ENCODE data around the gene TALDO1.

The TALDO1 gene

DNA sequence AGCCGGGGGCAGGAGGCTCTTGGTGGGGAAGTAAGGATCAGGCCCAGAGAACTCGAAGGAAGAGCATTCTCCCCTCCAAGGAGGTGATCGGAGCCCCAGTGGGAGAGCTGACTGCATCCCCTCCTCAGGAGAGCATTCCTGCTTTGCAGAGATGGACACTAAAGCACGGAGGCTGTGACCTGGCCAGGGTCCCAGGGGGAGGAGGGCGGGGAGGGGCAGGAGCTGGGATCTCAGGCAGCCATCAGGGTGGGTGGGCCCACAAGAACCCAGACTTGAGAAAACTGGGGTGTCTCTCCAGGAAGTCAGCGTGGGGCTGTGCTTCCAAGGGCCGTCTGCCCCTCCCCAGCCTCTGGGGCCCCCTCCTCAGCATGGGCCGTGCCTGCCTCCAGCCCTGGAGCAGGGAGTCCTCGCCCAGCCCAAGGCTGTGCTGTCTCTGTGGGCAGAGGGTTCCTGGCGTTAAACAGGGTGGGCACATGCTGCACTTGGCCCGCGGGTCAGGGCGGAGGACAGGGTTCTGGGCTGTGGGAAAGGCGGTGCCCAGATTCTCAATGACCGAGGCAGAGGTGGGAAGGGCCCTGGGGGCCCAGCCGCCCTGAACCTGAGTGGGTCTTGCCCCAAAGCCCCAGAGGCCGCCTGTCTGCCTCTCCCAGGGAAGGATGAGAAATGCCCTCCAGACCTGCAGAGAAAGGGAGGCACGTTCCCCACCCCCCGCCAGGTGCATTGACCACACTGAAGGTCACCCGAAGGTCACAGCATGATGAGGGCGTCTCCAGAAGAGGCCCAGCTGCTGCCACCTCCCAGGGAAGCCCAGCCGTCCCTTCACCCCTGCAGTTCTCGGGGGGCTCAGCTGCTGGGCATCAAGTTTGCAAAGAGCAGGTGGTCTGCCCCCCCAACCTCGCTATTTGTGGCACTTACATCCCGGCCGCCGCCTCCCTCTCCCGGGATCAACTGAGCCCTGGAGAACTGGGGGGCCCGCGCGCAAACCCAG lies 42.0 kb downstream of the TALDO1 start:
- DNase-seq: no peak

DNA sequence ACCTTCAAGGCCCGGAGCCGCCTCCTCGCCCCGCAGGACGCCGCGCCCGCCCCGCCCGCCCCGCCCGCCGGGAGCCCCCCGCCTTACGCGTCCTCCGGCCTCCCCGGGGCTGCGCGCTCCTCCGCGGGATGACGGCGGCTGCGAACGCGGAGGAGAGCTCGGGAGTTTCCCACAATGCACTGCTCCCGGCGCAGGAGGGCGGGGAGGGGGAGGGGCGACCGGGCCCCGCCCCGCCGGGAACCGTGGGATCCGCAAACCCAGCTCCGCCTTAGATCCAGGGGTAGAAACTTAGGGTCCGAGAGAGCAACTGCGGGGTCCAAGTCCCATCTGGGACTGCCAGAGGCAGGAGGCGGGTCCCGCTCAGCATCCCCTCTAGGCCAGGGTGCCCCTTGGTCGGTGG lies 42.7 kb downstream of the TALDO1 start, which contains the start of gene CEND1:
Gene CEND1, minus strand, starts transcription at position 148 of the 400 bp plus-strand sequence. CDS start 1,514 bp downstream, outside the sequence.
- no peak for DNase-seq

DNA sequence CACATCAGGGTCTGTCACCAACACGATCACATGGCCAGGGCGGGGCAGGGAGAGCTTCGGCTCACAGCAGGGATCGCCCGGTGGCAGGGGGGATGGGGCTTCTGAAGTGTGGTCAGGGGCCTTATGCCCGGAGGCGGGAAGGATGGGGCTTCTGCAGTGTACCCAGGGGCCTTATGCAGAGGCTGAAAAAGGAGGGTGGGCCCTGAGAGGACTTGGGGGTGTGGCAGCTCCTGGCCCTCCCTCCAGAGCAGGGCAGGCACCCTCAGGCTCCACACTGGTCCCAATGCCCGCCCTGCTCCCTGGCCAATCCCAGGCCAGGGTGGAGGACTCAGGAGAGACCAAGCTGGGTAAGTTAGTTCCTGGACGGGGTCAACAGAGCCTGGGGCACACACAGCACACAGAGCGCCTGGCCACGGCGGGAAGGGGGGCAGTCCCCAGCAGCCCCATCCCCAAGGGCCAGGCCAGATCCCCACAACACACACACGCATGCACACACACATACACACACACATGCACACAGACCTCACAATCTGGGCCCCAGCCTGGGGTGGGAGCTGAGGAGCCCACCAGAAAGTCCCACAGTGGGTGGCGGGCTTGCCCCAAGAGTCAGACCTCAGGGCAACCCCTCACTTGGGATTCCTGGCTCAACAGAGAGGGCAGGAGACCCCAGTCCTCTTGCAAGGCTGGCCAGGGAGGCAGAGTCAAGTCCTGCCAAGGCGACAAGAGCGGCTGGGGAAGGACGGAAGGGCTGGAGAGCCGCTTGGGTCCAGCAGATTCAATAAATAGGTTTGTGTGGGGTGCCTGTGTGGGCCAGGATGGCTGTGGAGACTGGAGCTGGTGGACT lies 43.7 kb downstream of the TALDO1 start:
- no peak for DNase-seq

DNA sequence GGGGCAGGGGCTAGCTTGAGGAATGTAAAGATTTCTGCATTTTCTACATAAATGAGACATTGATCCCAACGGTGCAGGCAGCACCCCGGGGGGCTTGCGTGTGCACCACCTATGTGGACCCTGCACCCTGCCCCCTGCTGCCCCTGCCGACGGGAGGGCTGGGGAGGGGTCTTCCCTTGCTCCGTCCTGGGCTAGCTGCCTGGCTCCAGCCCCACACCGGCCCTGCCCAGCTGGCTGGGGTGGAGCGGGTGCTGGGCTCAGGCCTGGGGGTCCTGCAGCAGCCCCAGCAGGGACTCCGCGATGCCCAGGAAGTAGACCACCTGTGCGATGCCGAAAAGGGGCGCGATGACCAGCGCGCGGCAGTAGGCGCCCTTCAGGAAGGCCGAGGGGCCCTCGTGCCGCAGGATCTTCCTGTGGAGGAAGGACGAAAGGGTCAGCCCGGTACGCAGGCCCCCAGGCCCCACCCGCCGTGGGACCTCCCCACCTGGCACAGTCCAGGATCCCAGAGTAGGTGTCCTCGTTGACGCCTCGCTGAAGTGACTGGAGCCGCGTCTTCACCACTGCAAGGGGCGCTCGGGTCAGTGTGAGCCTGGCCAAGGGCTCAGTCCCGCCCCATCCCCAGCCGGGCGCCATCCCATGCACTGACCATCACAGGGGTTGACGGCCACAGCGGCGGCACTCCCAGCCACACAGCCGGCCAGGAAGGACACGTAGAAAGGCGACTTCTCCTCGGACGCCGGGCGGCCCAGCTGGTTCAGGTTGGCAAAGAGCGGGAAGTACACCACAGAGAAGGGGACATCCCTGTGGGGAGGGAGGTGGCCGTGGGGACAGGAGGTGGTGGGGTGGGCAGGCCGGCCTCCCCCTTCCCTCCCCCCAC lies 44.6 kb downstream of the TALDO1 start:
- no peak for DNase-seq

DNA sequence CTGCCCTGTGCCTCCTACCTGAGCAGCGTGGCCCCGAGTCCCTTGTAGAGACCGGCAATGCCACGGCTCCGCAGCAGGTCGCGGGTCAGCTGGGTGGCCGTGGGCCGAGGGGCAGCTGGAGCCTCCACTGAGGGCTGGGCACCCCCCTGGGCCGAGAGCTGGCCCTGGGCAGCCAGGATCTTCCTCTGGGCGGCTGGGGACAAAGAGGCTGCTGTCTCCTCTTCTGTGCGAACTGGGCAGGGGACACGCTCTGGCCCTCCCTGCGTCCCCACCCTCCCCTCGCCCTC lies 45.2 kb downstream of the TALDO1 start:
- no peak for DNase-seq

DNA sequence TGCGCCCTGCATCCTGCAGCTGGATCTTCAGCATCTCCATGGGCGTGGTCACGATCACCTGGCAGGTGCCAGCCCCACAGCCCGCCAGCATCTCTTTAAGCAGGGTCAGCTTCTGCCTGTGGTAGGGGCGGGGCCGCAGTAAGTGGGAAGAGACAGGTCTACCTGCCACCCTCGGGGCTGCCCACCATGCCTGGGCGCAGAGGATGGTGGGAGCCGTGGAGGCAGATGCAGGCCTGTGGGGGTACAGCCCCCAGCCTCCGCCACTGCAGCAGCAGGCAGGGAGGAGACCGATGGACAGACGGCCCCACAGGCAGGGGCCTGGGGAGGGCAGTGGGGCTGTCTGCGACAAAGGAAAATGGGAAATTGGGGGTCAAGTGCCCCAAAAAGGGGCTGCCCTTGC lies 45.6 kb downstream of the TALDO1 start:
- no peak for DNase-seq

DNA sequence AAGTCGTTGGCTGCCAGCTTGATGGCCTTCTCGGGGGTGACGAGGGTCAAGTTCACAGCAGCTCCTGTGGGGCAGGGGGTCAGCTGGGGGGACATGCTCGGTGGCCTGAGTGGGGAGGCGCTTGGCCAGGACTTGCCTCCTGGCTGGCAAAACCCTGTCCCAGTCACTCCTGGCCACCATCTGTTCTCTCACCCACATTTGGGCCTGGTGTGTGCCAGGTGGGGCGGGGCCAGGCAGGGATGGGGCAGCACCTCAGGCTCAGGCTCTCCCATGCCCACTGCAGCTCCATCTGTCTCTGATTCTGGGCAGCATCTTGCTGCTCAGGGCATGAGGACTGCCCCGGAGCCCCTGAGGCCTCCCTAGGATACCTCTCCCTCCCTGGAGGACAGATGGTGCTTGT lies 46.3 kb downstream of the TALDO1 start:
- no peak for DNase-seq

DNA sequence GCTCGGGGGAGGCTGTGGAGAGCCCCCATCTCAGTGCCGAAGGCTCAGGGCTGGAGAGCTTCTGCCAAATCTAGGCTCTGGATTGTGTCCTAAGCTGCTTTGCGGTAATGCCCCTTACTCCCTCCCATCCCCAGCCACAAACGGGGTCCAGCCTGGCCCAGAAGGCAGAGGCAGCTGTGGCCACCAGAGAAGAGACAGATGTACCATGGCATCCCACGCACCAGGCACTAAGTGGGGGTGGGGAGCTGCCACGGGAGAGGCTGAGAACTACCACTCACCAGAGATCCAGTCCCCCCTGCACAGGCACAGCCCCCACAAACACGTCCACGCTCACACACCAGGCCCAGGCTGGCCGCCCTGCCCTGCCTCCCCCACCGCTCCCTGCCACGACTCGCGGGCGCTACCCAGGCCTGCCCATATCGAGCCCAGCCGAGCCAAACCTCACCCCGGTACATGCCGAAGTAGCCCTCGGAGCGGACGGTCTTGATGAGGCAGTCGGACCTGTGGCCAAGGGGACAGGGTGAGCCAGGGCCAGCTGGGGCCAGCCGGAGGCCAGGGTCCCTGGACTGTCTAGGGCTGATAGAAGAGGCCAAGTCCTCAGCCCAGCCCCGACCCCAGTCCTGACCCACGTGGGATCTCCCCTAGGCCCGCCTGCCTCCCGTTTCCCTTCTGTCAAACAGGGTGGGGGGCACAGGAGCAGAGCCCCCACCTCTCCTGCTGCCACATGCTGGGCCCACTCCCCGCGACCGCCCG lies 46.9 kb downstream of the TALDO1 start:
- no peak for DNase-seq

DNA sequence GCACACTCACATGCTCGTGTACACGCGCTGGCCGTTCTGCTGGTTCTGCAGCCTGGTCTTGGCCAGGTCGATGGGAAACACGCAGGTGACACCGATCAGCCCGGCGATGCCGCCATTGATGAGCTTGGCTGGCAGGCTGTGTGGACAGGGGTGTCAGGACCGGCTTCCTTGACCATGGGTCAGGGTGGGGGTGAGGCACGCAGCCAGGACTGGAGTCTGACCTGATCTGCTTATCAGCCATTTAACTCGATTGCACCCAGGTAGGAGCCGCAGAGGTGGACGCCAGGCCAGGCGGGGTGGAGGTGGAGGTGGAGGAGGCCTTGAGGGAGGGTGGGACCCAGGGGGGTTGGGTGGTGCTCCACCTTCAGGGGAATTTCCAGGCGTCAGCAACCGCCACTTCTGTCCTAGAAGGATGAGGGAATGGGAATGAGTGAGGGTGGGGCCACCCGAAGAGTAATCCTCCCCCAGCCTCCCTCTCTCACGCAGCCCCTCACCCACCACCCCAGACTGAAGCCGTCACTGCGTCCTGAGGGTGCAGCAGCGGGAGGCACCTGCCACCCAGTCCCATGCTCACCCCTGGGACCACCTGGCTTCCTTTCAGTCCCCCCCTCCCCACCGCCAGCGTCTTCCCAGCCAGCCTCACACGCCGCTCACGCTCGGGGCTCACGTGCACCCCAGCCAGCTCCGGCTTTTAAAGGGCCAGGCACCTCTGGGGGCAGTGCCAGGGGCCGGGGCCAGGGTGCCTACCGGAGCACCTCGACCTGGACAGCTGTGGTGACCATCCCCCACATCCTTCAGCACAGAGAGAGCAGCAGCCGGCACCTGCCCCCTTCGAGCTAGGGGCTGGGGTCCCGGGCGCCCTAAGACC lies 47.7 kb downstream of the TALDO1 start:
- no peak for DNase-seq

DNA sequence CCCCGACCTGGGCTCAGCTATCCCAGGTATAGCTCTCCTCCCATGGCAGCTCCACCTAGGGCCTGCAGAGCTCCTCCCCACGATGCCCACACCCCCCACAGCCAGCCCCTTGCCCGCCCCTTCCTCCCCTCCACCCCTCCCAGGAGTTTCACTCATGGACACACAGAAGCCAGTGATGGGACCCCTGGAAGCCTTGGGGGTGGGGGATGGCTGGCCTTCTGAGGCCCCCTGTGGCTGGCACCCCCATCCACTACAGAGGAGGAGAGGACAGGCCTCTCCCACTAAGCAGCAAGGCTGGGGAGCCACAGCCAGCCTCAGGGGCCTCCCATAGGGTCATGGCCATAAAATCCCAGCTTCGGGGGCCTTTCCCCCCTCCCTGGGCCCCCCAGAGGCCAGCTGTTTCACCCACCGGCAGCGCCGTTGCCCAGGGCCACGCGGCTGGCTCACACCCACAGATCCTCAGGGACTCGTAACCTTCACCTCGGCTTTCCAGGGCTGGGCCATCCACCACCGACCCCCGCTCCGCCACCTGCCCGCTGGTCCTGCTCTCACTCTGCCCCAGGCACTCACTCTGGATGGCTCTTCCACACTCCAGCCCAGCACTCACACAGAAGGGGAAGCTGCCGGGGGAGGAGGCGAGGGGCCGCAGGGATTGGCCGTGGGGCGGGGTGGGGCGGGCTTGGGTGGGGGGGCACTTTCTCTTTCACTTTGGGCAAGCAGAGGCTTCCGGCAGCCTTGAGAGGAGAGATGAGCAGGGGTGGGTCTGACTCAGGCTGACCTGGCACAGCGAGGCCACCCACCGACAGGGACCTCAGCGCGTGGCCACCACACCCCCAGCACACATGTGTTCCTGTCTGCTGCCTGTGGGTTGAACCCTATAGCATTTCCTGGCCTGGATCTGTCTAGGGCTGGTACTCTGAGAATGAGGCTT lies 48.6 kb downstream of the TALDO1 start:
- DNase-seq: peak; percentile 71 to 90

DNA sequence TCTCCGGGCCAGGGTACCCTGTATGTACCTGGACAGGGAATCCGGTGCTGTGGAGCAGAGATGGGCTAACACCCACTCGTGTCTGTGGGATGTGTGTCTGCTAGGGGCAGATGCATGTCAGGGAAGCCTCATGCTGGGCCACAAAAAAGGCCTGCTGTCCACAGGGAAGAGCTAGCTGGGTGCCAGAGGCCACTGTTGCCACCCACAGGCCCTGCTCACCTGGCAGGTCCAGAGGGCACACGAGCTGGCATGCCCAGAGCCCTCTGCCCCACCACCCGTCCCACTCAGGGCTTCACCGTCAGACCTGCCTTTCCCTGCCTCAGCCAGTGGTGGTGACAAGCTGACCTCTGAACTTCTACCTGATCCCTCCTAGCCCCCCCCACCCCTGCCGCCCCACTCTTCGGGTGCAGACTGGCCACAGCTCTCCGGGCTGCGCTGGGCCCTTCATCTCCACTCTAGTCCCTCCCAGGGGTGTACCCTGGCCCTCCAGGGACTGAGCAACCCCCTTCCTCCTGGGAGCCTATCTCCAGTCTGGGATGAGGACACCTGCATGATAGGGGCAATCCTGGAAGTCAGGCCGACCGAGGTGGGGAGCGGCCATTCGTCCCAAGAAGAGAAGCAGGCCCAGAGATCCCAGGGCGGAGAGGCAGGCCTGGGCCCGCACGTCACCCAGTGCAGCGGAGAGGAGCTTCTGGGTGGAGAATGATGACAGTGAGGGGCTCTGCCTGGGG lies 49.5 kb downstream of the TALDO1 start:
- DNase-seq: no peak

DNA sequence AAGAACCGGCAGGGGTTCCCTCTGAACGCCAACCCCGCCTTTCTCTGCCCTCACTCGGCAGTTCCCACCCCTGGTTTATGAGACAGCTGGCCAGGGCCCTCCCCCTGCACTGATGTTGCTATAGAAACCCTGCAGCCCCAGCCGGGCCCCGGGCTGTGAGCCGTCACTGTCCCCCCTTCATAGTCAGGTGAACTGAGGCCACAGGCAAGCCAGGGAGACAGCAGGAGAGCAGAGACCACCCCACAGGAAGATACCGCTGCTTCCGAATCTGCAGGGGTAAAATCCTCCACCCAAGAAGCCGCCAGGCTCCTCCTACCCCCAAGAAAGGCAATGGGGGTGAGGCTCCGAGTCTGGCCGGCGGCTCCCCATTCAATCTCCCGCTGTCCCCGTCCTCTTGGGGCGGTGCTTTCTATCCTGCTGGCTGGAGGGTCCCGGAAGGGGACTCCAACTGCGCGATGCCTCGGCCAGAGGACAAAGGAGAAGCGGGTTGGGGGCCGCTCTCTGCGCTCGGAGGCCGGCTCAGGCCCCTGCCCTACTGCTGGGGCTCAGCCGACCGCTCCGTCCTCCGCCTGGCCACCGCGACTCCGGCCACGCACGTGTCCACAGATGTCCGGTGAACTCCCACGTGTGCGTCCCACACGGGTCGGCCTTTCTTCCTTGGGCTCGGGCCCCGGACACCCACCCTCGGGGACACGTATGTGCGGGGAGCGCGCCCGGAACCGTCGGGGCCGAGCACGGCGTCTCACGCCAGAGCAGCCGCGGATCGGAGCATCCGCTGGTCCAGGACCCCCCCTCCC lies 50.2 kb downstream of the TALDO1 start:
- peak; percentile 45 to 53 for DNase-seq

DNA sequence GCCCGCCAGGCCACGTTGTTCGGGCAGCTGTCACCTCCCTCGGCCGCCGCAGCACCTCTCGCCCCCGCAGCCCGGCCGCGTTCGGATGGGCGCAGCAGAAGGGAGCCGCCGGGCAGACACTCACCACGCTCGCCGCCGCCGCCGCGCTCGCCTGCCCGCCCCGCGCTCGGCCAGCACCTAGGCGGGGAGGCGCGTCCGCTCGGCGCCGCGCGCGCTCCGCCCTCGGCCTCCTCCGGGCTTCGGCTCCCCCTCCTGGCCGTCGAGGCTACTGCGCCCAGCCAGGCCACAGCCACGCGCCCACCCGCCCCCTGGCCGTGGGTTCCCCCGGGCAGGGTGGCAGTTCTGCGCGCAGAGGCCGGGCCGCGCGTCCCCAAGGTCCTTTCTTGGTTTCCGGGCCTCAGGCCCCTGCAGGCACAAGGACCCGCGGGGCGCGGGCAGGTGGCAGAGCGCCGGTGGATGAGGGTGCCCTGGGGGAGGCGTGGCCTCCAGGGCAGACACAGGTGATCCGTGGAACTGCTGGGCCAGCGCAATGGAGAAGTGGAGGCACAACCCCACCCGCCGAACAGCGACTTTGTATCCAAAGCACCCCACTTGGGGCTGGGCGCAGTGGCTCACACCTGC lies 50.9 kb downstream of the TALDO1 start, which contains the start of gene SLC25A22:
Gene SLC25A22, minus strand, starts transcription at position 189 of the 621 bp plus-strand sequence. CDS start 3,275 bp downstream, outside the sequence.
- DNase-seq: peak; percentile 9 to 82

DNA sequence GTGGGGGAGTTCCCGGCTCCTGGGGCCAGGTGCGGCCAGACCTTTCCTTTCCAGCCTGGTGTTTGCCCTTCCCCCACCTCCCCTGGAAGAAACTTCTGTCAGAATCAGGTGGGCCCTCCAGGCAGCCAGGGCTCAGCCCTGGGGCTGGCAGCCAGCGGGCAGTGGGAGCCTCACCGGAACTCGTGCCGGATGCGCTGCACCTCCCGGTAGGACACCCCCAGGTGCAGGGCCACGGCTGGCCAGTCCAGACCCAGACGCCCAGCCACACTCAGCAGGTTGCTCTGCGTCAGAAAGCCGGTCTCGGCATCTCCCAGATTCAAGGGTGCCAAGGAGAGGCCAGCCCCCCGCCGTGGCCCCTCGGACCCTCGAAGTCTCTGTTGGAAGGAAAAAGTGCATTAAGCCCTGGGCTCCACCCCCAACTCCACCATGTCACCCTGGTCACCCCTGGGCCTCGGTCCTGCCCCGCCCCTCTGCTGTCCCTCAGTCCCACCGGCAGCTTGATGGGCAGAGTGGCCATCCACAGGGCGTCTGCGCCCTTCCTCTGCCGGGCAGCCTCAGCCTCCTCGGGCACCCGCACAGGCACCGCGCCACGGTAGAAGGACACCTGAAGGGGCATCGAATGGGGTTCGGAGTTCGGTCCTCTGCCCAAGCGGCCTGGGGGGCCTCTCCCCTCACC lies 52.5 kb downstream of the TALDO1 start:
- DNase-seq: no peak

DNA sequence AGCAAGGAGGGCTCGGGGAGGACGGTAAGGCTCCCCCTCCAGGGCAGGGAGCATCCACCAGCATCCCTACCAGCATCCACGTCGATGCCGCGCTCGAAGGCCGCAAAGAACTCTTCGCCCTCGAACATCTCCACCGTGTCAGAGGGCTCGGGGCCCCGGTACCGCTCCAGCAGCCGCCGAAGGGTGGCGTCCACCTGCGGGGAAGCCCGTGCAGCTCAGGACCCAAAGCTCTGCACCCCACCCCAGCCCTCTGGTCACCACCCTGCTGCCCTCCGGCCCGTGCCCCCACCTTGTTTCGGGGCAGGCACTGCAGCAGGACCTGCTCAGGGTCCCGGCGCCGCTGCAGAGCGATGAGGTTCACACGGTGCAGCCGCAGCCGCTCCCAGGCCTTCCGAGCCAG lies 53.2 kb downstream of the TALDO1 start:
- no peak for DNase-seq

DNA sequence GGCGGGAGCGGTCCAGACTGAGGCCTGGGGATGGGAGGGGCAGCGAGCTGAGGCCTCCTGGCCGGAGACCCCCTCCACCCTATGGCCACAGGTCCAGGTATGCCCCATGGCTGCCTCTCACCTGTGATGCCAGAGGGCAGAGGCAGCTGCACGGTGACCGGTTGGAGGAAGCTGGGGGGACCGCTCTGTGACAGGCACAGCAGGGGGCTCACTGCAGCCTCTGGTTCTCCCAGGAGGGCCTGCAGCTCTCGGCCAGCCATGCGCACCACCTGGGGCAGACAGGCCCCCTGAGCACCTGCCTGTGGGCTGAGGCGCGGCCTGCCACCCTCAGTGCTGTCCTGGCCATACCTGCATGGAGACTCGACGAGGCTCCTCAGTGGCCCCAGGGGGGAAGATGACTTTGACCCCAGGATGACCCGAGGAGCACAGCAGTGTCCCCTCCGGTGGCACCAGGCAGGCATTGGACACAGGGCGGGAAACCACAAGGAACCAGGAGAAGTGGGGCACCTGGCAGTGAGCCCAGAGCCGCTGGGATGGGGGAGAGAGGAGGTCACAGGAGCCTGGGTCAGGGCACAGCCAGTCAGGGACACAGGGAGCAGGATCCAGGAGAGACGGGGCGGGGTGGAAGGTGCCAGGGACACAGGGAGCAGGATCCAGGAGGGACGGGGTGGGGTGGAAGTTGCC lies 54.0 kb downstream of the TALDO1 start:
- no peak for DNase-seq

All from bone marrow (tissue), 2 donors.